HepG2 (cell line): Measurements from ENCODE around the gene HSPA1L. TPM values are rescaled to one million over a fixed set of nuclear protein-coding genes. Genes with fewer than 3 reads are reported as not detected.
A peak's percentile ranks its signal among the peaks of the same experiment; 100 is the strongest.

Source experiments
- ATAD3A ChIP-seq: sonication (generic); formaldehyde crosslinking; IDR thresholded peaks from 2 replicates; pipeline ENCODE4 v1.4.0; 2020; ENCODE audit warnings: missing genetic modification reagents
- DMAP1 ChIP-seq: IDR thresholded peaks from 2 replicates; pipeline ENCODE4 v1.6.1; 2016
- DR1 ChIP-seq: sonication (generic); formaldehyde crosslinking; IDR thresholded peaks from 2 replicates; pipeline ENCODE4 v1.8.0; 2021; ENCODE audit warnings: mild to moderate bottlenecking, missing genetic modification reagents, inconsistent platforms
- HOXA5 ChIP-seq: sonication (generic); formaldehyde crosslinking; IDR thresholded peaks from 2 replicates; pipeline ENCODE4 v1.4.0; 2020; ENCODE audit warnings: missing genetic modification reagents
- LCORL ChIP-seq, 2 experiments: fragments of 450-650 bp in 1 of 2; sonication (generic) in 1 of 2; formaldehyde crosslinking in 1 of 2; IDR thresholded peaks; 2 replicates each; pipeline versions ENCODE4 v1.5.0 to v1.6.1; 2017 to 2020; ENCODE audit warnings: antibody characterized with exemption in 1 of 2, missing genetic modification reagents in 1 of 2
- MED1 ChIP-seq: sonication (generic); formaldehyde crosslinking; IDR thresholded peaks from 2 replicates; pipeline ENCODE4 v1.4.0; 2020; ENCODE audit warnings: missing genetic modification reagents
- NFIC ChIP-seq: IDR thresholded peaks from 2 replicates; pipeline ENCODE4 v1.6.1; 2012; ENCODE audit warnings: mild to moderate bottlenecking, low read length, inconsistent platforms
- PHF8 ChIP-seq: sonication (generic); formaldehyde crosslinking; IDR thresholded peaks from 2 replicates; pipeline ENCODE4 v1.5.0; 2020; ENCODE audit warnings: missing genetic modification reagents
- SIN3A ChIP-seq: IDR thresholded peaks from 2 replicates; pipeline ENCODE4 v1.6.1; 2011; ENCODE audit warnings: low read depth, mild to moderate bottlenecking, control low read depth, low read length, borderline replicate concordance
- STAG1 ChIP-seq: sonication (generic); formaldehyde crosslinking; IDR thresholded peaks from 2 replicates; pipeline ENCODE4 v1.4.0; 2020; ENCODE audit warnings: missing genetic modification reagents
- TAF15 ChIP-seq: fragments of 200-400 bp; formaldehyde crosslinking; IDR thresholded peaks from one replicate; pipeline ENCODE4 v1.6.1; 2018; ENCODE audit warnings: mild to moderate bottlenecking, low read depth, low read length; ENCODE audit not compliant: poor library complexity, severe bottlenecking
- TSC22D2 ChIP-seq: sonication (generic); formaldehyde crosslinking; IDR thresholded peaks from 2 replicates; pipeline ENCODE4 v1.5.1; 2020; ENCODE audit warnings: missing genetic modification reagents, mild to moderate bottlenecking, borderline replicate concordance
- U2AF2 ChIP-seq: fragments of 200-400 bp; formaldehyde crosslinking; IDR thresholded peaks from 2 replicates; pipeline ENCODE4 v1.6.1; 2017; ENCODE audit warnings: low read depth, mild to moderate bottlenecking, low read length
- ZNF180 ChIP-seq: sonication (generic); formaldehyde crosslinking; IDR thresholded peaks from 2 replicates; pipeline ENCODE4 v1.4.0; 2020; ENCODE audit warnings: low read depth, missing genetic modification reagents, borderline replicate concordance
- ZNF256 ChIP-seq: sonication (generic); formaldehyde crosslinking; conservative IDR thresholded peaks from 2 replicates; pipeline ENCODE4 v1.4.0; 2020; ENCODE audit warnings: missing genetic modification reagents
- ZNF510 ChIP-seq: sonication (generic); formaldehyde crosslinking; IDR thresholded peaks from 2 replicates; pipeline ENCODE4 v1.4.0; 2020; ENCODE audit warnings: low read depth, mild to moderate bottlenecking, missing genetic modification reagents
- ZNF547 ChIP-seq: sonication (generic); formaldehyde crosslinking; IDR thresholded peaks from 2 replicates; pipeline ENCODE4 v1.5.1; 2020; ENCODE audit warnings: mild to moderate bottlenecking, missing genetic modification reagents
- ZNF570 ChIP-seq: sonication (generic); formaldehyde crosslinking; IDR thresholded peaks from 2 replicates; pipeline ENCODE4 v1.4.0; 2020; ENCODE audit warnings: mild to moderate bottlenecking, missing genetic modification reagents, borderline replicate concordance
- ZNF605 ChIP-seq: sonication (generic); formaldehyde crosslinking; IDR thresholded peaks from 2 replicates; pipeline ENCODE4 v1.8.0; 2022; ENCODE audit warnings: mild to moderate bottlenecking, missing genetic modification reagents
- ZNF644 ChIP-seq: IDR thresholded peaks from 2 replicates; pipeline ENCODE4 v1.6.1; 2016; ENCODE audit warnings: low read depth
- ZNF720 ChIP-seq: sonication (generic); formaldehyde crosslinking; IDR thresholded peaks from 2 replicates; pipeline ENCODE4 v1.4.0; 2020; ENCODE audit warnings: missing genetic modification reagents
- ZNF749 ChIP-seq: sonication (generic); formaldehyde crosslinking; IDR thresholded peaks from 2 replicates; pipeline ENCODE4 v1.8.0; 2022; ENCODE audit warnings: mild to moderate bottlenecking, missing genetic modification reagents, moderate library complexity, borderline replicate concordance
- polyA plus RNA-seq, 8 experiments: library from polyadenylated mRNA; depleted of rRNA in 3 of 8; stranded (reverse) in 7 of 8; unstranded in 1 of 8; fragments of >200 nt; fragmentation: Illumina TruSeq in 4 of 8; extraction: Trizol in 4 of 8; gene quantifications; 2 replicates each; pipeline versions ENCODE4 v1.2.1 to v1.2.3, GENCODE V29; 2011 to 2016; ENCODE audit warnings: low read depth in 4 of 8, missing spikeins in 1 of 8, mixed read lengths in 1 of 8; ENCODE audit not compliant: insufficient read depth in 1 of 8
- total RNA-seq, 5 experiments: library from RNA; depleted of rRNA; stranded (reverse); fragments of >200 nt; fragmentation: Illumina TruSeq; extraction: Trizol; gene quantifications; 2 replicates each; pipeline ENCODE4 v1.2.3, GENCODE V29; 2016; ENCODE audit warnings: low read depth in 1 of 5
- TF ChIP-seq, protein P1 (sequence below): fragments of 450-650 bp; IDR thresholded peaks from 2 replicates; pipeline ENCODE4 v1.6.1; 2017
- TF ChIP-seq, protein P2 (sequence below): IDR thresholded peaks from 2 replicates; pipeline ENCODE4 v1.6.1; 2016; ENCODE audit warnings: missing genetic modification reagents, missing compliant biosample characterization
- TF ChIP-seq, protein P3 (sequence below): sonication (generic); formaldehyde crosslinking; IDR thresholded peaks from 2 replicates; pipeline ENCODE4 v1.5.1; 2020; ENCODE audit warnings: missing genetic modification reagents, mild to moderate bottlenecking, borderline replicate concordance
- TF ChIP-seq, protein P4 (sequence below): IDR thresholded peaks from 2 replicates; pipeline ENCODE4 v1.6.1; 2016; ENCODE audit warnings: missing compliant biosample characterization, missing genetic modification reagents, borderline replicate concordance

Gene HSPA1L
- total and polyA plus RNA-seq, 2 of the 13 experiments (the other 11 are each of a cell fraction or from before 2014, with no cell fraction given): 0.55 to 1.0 TPM

DNA sequence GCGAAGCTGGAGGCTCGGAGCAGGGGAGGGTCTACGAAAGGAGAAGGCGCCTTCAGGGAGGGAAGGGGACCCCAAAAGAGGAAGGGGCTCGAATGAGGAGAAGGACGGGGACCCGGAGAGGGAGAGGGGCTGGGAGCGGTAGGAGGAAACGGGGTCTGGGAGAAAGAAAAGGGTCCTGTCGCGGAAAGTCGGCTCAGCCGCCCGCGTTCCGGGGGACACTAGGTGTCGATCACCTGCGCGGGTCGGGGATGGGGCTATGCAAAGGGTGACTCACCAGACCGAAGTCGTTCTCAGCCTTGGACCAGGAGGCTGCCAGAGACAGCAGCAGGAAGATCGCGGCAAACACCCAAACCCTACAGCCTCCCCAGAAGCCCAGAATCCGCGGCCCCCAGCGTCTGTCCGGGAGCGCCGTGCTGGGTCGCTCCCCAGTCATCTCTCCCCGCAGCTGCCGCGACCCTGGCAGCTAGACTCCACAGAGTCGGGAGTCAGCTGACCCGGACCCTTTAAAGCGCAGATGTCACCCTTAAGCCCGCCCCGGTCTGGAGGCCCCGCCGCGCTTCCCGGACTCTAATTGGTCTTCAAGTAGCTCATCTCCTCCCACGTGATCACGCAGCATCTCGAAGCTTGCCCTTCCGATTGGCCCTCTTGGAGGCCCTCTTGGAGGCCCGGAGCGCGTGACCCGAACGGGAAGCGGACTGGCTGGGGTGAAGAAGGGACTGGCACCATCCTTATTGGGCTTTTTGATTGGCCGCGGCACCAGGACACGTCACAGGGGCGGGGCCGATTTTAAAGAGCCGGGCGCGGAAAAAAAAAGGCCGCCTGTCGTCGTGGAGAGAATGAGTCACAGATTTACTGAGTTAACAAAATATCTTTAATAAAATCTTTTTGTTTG lies 47.5 kb upstream of the HSPA1L start, which contains the start of gene NEU1 (continued):
- TF ChIP-seq, protein P1, sequence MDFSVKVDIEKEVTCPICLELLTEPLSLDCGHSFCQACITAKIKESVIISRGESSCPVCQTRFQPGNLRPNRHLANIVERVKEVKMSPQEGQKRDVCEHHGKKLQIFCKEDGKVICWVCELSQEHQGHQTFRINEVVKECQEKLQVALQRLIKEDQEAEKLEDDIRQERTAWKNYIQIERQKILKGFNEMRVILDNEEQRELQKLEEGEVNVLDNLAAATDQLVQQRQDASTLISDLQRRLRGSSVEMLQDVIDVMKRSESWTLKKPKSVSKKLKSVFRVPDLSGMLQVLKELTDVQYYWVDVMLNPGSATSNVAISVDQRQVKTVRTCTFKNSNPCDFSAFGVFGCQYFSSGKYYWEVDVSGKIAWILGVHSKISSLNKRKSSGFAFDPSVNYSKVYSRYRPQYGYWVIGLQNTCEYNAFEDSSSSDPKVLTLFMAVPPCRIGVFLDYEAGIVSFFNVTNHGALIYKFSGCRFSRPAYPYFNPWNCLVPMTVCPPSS: no peak
- TF ChIP-seq TAF15: peak; percentile 99
- peak; percentile 86 for TF ChIP-seq MED1 (CRISPR knock-in tag)
- TF ChIP-seq STAG1 (CRISPR knock-in tag): peak; percentile 39
- TF ChIP-seq DMAP1 (CRISPR knock-in tag): peak; percentile 31; the same call in 1 of the 2 replicates
- peak; percentile 89; the same call in 1 of the 2 replicates for TF ChIP-seq ZNF605
- TF ChIP-seq LCORL (IDR thresholded peaks at IDR 0.05): no peak
- TF ChIP-seq LCORL (CRISPR knock-in tag; IDR thresholded peaks at IDR 0.05): peak; percentile 76
- peak; percentile 85; the same call in 1 of the 2 replicates for TF ChIP-seq ZNF510 (CRISPR knock-in tag)
- TF ChIP-seq TSC22D2 (CRISPR knock-in tag): peak; percentile 98
- peak; percentile 41; the same call in 1 of the 2 replicates for TF ChIP-seq ZNF547
- TF ChIP-seq ZNF644 (CRISPR knock-in tag): no peak; the same call in 1 of the 2 replicates
- TF ChIP-seq ZNF749: no peak; the same call in none of the 2 replicates
- TF ChIP-seq, protein P2, sequence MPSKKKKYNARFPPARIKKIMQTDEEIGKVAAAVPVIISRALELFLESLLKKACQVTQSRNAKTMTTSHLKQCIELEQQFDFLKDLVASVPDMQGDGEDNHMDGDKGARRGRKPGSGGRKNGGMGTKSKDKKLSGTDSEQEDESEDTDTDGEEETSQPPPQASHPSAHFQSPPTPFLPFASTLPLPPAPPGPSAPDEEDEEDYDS: peak; percentile 100
- peak; percentile 99 for TF ChIP-seq DR1 (CRISPR knock-in tag)
- no peak; the same call in 1 of the 2 replicates for TF ChIP-seq ZNF256
- TF ChIP-seq NFIC: peak; percentile 37; the same call in 1 of the 2 replicates
- peak; percentile 91; the same call in 1 of the 2 replicates for TF ChIP-seq ZNF180 (CRISPR knock-in tag)
- TF ChIP-seq ZNF720: no peak
- peak; percentile 86 for TF ChIP-seq PHF8
- no peak for TF ChIP-seq ATAD3A
- TF ChIP-seq HOXA5 (CRISPR knock-in tag): peak; percentile 87
- TF ChIP-seq, protein P3, sequence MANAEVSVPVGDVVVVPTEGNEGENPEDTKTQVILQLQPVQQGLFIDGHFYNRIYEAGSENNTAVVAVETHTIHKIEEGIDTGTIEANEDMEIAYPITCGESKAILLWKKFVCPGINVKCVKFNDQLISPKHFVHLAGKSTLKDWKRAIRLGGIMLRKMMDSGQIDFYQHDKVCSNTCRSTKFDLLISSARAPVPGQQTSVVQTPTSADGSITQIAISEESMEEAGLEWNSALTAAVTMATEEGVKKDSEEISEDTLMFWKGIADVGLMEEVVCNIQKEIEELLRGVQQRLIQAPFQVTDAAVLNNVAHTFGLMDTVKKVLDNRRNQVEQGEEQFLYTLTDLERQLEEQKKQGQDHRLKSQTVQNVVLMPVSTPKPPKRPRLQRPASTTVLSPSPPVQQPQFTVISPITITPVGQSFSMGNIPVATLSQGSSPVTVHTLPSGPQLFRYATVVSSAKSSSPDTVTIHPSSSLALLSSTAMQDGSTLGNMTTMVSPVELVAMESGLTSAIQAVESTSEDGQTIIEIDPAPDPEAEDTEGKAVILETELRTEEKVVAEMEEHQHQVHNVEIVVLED (CRISPR knock-in tag): peak; percentile 86
- TF ChIP-seq, protein P4, sequence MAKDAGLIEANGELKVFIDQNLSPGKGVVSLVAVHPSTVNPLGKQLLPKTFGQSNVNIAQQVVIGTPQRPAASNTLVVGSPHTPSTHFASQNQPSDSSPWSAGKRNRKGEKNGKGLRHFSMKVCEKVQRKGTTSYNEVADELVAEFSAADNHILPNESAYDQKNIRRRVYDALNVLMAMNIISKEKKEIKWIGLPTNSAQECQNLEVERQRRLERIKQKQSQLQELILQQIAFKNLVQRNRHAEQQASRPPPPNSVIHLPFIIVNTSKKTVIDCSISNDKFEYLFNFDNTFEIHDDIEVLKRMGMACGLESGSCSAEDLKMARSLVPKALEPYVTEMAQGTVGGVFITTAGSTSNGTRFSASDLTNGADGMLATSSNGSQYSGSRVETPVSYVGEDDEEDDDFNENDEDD: peak; percentile 84; the same call in 1 of the 2 replicates
- TF ChIP-seq SIN3A: peak; percentile 99
- peak; percentile 90; the same call in 1 of the 2 replicates for TF ChIP-seq U2AF2
- TF ChIP-seq ZNF570 (CRISPR knock-in tag): 0 out of 2 replicates have a peak, but pooled peaks have one; percentile 22
